Endothelial cell (in vitro differentiated cells): Measurements from ENCODE around the gene AKR1C8. TPM values are rescaled to one million over a fixed set of nuclear protein-coding genes. Genes with fewer than 3 reads are reported as not detected.
"Not testable (repeated sequence)": the region's sequence is repeated elsewhere in the genome, so short reads cannot be mapped to it uniquely, and the experiment has no call there.

Experiments used
- DNase-seq: peaks from one replicate; pipeline ENCODE4 v3.0.0; 2021; ENCODE audit warnings: low spot score
- H3K27ac Mint-ChIP-seq: one replicate; pipeline ENCODE4 v1.8.0; 2021; ENCODE audit warnings: mixed read lengths, inconsistent platforms; ENCODE audit not compliant: unreplicated experiment
- H3K27me3 Mint-ChIP-seq: one replicate; pipeline ENCODE4 v1.8.0; 2021; ENCODE audit warnings: mild to moderate bottlenecking, moderate library complexity, mixed read lengths, inconsistent platforms; ENCODE audit not compliant: unreplicated experiment
- H3K36me3 Mint-ChIP-seq: one replicate; pipeline ENCODE4 v1.8.0; 2021; ENCODE audit warnings: mild to moderate bottlenecking, low read depth, mixed read lengths, inconsistent platforms; ENCODE audit not compliant: unreplicated experiment
- H3K4me1 Mint-ChIP-seq: one replicate; pipeline ENCODE4 v1.8.0; 2021; ENCODE audit warnings: mild to moderate bottlenecking, mixed read lengths, inconsistent platforms; ENCODE audit not compliant: unreplicated experiment
- H3K4me3 Mint-ChIP-seq: one replicate; pipeline ENCODE4 v1.8.0; 2021; ENCODE audit warnings: mild to moderate bottlenecking, mixed read lengths, inconsistent platforms; ENCODE audit not compliant: unreplicated experiment
- H3K9me3 Mint-ChIP-seq: one replicate; pipeline ENCODE4 v1.8.0; 2021; ENCODE audit warnings: mixed read lengths, inconsistent platforms; ENCODE audit not compliant: unreplicated experiment
- total RNA-seq: library from RNA; stranded (reverse); fragmentation: NEBNext Ultra II Directional; extraction: Animal tissue kit (Norgen Biotek cat#: 25700); gene quantifications from one replicate; pipeline ENCODE4 v1.2.1, GENCODE V29; 2021; ENCODE audit not compliant: unreplicated experiment
- TF ChIP-seq, protein P1 (sequence below): fragments of 200-600 bp; sonication (generic); IDR thresholded peaks from one replicate; pipeline ENCODE4 v1.5.0; 2021; ENCODE audit warnings: antibody characterized with exemption; ENCODE audit not compliant: unreplicated experiment

Gene AKR1C8
- total RNA-seq, 1 donor from 2014 or later = not detected

DNA sequence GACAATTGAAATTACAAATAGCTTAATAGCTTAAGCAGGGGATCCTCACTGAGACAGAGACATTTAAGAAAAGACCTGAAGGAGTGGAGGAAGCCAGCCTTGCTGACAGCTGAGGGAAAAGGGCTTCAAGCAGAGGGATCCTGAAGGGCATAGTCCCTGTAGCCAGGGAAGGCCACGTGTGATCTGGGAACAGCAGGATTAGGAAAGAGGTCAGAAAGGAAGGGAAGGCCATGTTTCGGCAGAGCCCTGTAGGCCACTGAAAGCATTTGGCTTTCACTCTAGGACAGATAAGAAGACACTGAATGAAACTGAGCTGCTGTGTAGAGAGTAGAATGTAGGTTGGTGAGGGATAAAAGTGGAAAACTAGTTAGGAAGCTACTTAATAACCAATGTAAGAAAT, 3.4 kb upstream of the AKR1C8 start:
- no peak for DNase-seq
- no peaks in the 10 kb centered on the region for H3K9me3 Mint-ChIP-seq
- no peak overlapping the region for H3K4me3 Mint-ChIP-seq
- no peaks in the 10 kb centered on the region for H3K4me1 Mint-ChIP-seq
- no peaks in the 10 kb centered on the region for H3K36me3 Mint-ChIP-seq
- TF ChIP-seq, protein P1, sequence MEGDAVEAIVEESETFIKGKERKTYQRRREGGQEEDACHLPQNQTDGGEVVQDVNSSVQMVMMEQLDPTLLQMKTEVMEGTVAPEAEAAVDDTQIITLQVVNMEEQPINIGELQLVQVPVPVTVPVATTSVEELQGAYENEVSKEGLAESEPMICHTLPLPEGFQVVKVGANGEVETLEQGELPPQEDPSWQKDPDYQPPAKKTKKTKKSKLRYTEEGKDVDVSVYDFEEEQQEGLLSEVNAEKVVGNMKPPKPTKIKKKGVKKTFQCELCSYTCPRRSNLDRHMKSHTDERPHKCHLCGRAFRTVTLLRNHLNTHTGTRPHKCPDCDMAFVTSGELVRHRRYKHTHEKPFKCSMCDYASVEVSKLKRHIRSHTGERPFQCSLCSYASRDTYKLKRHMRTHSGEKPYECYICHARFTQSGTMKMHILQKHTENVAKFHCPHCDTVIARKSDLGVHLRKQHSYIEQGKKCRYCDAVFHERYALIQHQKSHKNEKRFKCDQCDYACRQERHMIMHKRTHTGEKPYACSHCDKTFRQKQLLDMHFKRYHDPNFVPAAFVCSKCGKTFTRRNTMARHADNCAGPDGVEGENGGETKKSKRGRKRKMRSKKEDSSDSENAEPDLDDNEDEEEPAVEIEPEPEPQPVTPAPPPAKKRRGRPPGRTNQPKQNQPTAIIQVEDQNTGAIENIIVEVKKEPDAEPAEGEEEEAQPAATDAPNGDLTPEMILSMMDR = no peak
- no peak overlapping the region for H3K27ac Mint-ChIP-seq
- H3K27me3 Mint-ChIP-seq = no peaks in the 10 kb centered on the region

DNA sequence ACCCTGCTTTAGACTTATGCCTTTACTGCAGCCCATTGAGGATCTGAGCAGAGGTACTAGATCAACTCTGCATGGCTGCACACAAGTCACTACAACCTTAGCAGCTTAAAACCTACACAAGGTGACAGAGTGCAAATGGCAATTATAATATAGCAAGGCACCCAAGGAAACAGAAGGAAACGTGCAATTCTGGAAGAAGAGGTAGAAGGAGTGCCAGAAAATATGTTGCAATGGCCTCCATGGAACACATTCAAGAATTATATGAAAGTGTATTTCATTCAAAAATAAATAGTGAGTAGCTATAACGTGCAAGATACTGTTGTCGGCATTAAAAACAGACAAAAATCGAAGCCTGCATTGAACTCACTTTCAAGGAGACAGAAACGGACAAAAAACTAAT, 2.9 kb upstream of the AKR1C8 start:
- Mint-ChIP-seq H3K4me1 (no peaks in the 10 kb centered on the region), H3K4me3 (no peak overlapping the region), H3K27me3 (no peaks in the 10 kb centered on the region), H3K9me3 (no peaks in the 10 kb centered on the region), H3K36me3 (no peaks in the 10 kb centered on the region), H3K27ac (no peak overlapping the region)
- DNase-seq = no peak
- TF ChIP-seq, protein P1 = no peak

DNA sequence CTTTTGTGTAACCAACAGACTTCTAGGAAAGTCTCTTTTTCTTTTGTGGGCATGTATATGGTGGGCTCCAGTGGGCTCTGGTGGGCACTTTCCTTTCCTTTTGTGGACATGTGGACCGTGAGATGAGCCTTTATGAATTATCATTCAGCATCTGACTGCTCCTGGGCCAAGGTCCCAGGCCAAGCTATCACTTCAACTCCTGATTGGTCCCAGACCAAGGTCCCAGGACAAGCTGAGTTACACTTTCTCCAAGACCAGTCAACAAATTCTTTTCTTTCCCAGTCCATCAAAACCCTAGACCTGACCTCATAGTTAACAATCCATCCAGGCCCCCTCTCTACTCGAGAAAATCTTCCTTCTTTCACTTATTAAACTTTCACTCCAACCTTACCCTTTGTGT, 1.0 kb downstream of the AKR1C8 start:
- TF ChIP-seq, protein P1 = no peak
- H3K4me3 Mint-ChIP-seq = no peak overlapping the region
- no peak overlapping the region for H3K27ac Mint-ChIP-seq
- no peaks in the 10 kb centered on the region for H3K9me3 Mint-ChIP-seq
- H3K36me3 Mint-ChIP-seq = peaks cover 4% of the 10 kb centered on the region
- H3K27me3 Mint-ChIP-seq = no peaks in the 10 kb centered on the region
- no peaks in the 10 kb centered on the region for H3K4me1 Mint-ChIP-seq
- DNase-seq = no peak

DNA sequence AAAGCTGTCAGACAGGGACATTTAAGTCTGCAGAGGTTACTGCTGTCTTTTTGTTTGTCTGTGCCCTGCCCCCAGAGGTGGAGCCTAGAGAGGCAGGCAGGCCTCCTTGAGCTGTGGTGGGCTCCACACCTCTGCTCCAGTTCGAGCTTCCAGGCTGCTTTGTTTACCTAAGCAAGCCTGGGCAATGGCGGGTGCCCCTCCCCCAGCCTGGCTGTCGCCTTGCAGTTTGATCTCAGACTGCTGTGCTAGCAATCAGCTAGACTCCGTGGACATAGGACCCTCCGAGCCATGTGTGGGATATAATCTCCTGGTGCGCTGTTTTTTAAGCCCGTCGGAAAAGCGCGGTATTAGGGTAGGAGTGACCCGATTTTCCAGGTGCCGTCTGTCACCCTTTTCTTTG, 4.4 kb downstream of the AKR1C8 start:
- H3K27me3 Mint-ChIP-seq, H3K36me3 Mint-ChIP-seq, H3K9me3 Mint-ChIP-seq, H3K27ac Mint-ChIP-seq, H3K4me3 Mint-ChIP-seq, H3K4me1 Mint-ChIP-seq, DNase-seq: not testable (repeated sequence)

DNA sequence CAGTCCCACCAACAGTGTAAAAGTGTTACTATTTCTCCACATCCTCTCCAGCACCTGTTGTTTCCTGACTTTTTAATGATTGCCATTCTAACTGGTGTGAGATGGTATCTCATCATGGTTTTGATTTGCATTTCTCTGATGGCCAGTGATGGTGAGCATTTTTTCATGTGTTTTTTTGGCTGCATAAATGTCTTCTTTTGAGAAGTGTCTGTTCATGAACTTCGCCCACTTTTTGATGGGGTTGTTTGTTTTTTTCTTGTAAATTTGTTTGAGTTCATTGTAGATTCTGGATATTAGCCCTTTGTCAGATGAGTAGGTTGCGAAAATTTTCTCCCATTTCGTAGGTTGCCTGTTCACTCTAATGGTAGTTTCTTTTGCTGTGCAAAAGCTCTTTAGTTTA, 9.4 kb downstream of the AKR1C8 start:
- H3K4me1 Mint-ChIP-seq, H3K27me3 Mint-ChIP-seq, H3K4me3 Mint-ChIP-seq, H3K9me3 Mint-ChIP-seq, DNase-seq, H3K27ac Mint-ChIP-seq, H3K36me3 Mint-ChIP-seq: not testable (repeated sequence)

DNA sequence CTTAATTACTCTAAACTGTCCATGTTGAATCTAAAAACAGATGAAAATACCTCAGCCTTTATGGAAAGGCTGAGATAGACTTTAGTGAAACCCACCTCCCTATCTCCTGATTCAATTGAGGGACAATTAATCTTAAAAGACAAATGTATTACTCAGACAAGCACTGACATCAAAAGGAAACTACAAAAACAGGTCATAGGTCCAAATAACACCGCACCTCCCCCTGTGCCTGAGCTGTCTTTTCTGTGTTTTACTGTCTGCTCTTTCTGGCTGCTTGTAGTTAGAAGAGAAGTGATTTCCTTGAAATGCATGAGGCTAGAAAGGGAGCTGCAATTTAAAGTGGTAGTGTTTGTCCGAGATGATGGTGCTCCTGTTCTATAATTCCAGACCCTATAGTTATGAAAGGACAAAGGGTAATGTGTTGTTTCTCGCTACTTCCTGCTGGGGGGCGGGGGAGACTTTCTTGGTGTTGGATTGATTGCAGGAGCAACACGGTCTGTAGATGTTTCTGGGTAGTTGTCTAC, 16.0 kb downstream of the AKR1C8 start:
- H3K4me3 Mint-ChIP-seq = no peak overlapping the region
- DNase-seq = no peak
- no peaks in the 10 kb centered on the region for H3K27me3 Mint-ChIP-seq
- H3K9me3 Mint-ChIP-seq = peaks cover 29% of the 10 kb centered on the region
- peaks cover 4% of the 10 kb centered on the region for H3K36me3 Mint-ChIP-seq
- TF ChIP-seq, protein P1 = no peak
- H3K4me1 Mint-ChIP-seq = no peaks in the 10 kb centered on the region
- H3K27ac Mint-ChIP-seq = no peak overlapping the region
